Measurements from ENCODE around the gene ARSD. TPM values are rescaled to one million over a fixed set of nuclear protein-coding genes. Genes with fewer than 3 reads are reported as not detected.

The ARSD gene
- polyA plus RNA-seq, 1 donor (not counting 4 experiments of a cell fraction or from before 2014, with no cell fraction given), result 7.9 TPM

- dilution Hi-C loops (cut with MboI; ENCODE audit: extremely low pct_ligation_motif_present, low sequenced_read_pairs), result no loop called here
- Histone ChIP-seq H3K9ac (ENCODE audit: control insufficient read depth, extremely low read depth, insufficient read depth, low read length) (no peak overlapping the region), H2AFZ (ENCODE audit: control insufficient read depth, low read length) (no peak overlapping the region), H3K9me3 (ENCODE audit: control insufficient read depth, low read depth, low read length) (no peaks in the 10 kb centered on the region), H3K4me2 (ENCODE audit: control insufficient read depth, extremely low read depth, insufficient read depth, low read depth, low read length) (no peak overlapping the region), H3K9me1 (ENCODE audit: control insufficient read depth, extremely low read depth, insufficient read depth, low read length) (no peaks in the 10 kb centered on the region), H4K20me1 (ENCODE audit: control insufficient read depth, extremely low read depth, insufficient read depth, low read length) (no peaks in the 10 kb centered on the region), H3K4me1 (ENCODE audit: control insufficient read depth, extremely low read depth, insufficient read depth, low read length) (peaks cover 7% of the 10 kb centered on the region), H3K27ac (ENCODE audit: control insufficient read depth, insufficient read depth, low read length) (no peak overlapping the region), H3K79me2 (ENCODE audit: control insufficient read depth, insufficient read depth, low read length) (no peaks in the 10 kb centered on the region), H3K36me3 (ENCODE audit: control insufficient read depth in 2 of 2, extremely low read depth in 1 of 2, insufficient read depth in 2 of 2, low read length in 2 of 2) (no peaks in the 10 kb centered on the region), H3K4me3 (ENCODE audit: control insufficient read depth in 2 of 3, extremely low read depth in 1 of 3, insufficient read depth in 2 of 3, low read depth in 1 of 3, low read length in 3 of 3) (no peak overlapping the region), H3K27me3 (ENCODE audit: control insufficient read depth, extremely low read depth, insufficient read depth, low read length) (no peaks in the 10 kb centered on the region)
- FAIRE-seq (no peak), DNase-seq (ENCODE audit: low read depth, low spot score) (no peak)
- TF ChIP-seq EZH2 (IDR thresholded peaks at IDR 0.05; ENCODE audit: low read length) (no peak), CTCF (optimal IDR thresholded peaks at IDR 0.05 in 1 of 3, IDR thresholded peaks at IDR 0.05 in 1 of 3, conservative IDR thresholded peaks at IDR 0.05 in 1 of 3; ENCODE audit: extremely low read depth in 1 of 3, insufficient read depth in 2 of 3, low read length in 3 of 3) (no peak)
These were observed 2.5 kb upstream of the ARSD start for GRCh38 chrX:2931612-2932011.

- Histone ChIP-seq H3K9me3 (ENCODE audit: control insufficient read depth, low read depth, low read length) (no peaks in the 10 kb centered on the region), H3K27me3 (ENCODE audit: control insufficient read depth, extremely low read depth, insufficient read depth, low read length) (no peaks in the 10 kb centered on the region), H3K4me1 (ENCODE audit: control insufficient read depth, extremely low read depth, insufficient read depth, low read length) (peaks cover 7% of the 10 kb centered on the region), H2AFZ (ENCODE audit: control insufficient read depth, low read length) (no peak overlapping the region), H3K4me3 (ENCODE audit: control insufficient read depth in 2 of 3, extremely low read depth in 1 of 3, insufficient read depth in 2 of 3, low read depth in 1 of 3, low read length in 3 of 3) (no peak overlapping the region), H3K36me3 (ENCODE audit: control insufficient read depth in 2 of 2, extremely low read depth in 1 of 2, insufficient read depth in 2 of 2, low read length in 2 of 2) (no peaks in the 10 kb centered on the region), H3K9me1 (ENCODE audit: control insufficient read depth, extremely low read depth, insufficient read depth, low read length) (no peaks in the 10 kb centered on the region), H3K27ac (ENCODE audit: control insufficient read depth, insufficient read depth, low read length) (no peak overlapping the region), H4K20me1 (ENCODE audit: control insufficient read depth, extremely low read depth, insufficient read depth, low read length) (no peaks in the 10 kb centered on the region), H3K79me2 (ENCODE audit: control insufficient read depth, insufficient read depth, low read length) (no peaks in the 10 kb centered on the region), H3K4me2 (ENCODE audit: control insufficient read depth, extremely low read depth, insufficient read depth, low read depth, low read length) (no peak overlapping the region), H3K9ac (ENCODE audit: control insufficient read depth, extremely low read depth, insufficient read depth, low read length) (no peak overlapping the region)
- DNase-seq (ENCODE audit: low read depth, low spot score) (no peak), FAIRE-seq (no peak)
- TF ChIP-seq EZH2 (IDR thresholded peaks at IDR 0.05; ENCODE audit: low read length) (no peak), CTCF (optimal IDR thresholded peaks at IDR 0.05 in 1 of 3, IDR thresholded peaks at IDR 0.05 in 1 of 3, conservative IDR thresholded peaks at IDR 0.05 in 1 of 3; ENCODE audit: extremely low read depth in 1 of 3, insufficient read depth in 2 of 3, low read length in 3 of 3) (no peak)
- dilution Hi-C loops (cut with MboI; ENCODE audit: extremely low pct_ligation_motif_present, low sequenced_read_pairs), result no loop called here
These were observed 2.0 kb upstream of the ARSD start for GRCh38 chrX:2931155-2931554.
